ENCODE results near the gene PHACTR3.

Gene PHACTR3

DNA sequence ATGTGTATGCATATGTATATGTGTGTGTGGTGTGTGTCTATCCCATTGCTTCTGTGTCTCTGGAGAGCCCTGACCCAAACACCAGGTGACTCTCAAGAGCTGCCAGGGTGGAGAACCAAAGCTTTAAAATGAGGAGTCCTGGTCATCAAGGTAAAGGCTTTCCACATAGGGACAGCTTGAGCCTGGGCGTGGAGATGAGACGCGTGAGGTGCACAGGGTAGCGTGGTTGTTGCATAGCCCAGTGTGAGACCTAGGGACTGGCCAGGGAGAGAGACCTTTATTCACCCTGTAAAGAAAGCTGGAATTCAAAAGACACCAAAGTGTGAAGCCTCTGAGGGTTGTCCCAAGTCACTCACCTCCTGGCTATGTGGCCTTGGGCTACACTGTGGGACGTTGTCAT, 180.0 kb downstream of the PHACTR3 start:
- no peak for DNase-seq

GRCh38 chr20:59784791-59785668, 180.7 kb downstream of the PHACTR3 start:
- DNase-seq, result no peak

- no peak for DNase-seq
Observed at GRCh38 chr20:59785669-59785959, 181.3 kb downstream of the PHACTR3 start.

GRCh38 chr20:59785986-59786795, 181.9 kb downstream of the PHACTR3 start:
- DNase-seq, result no peak

- DNase-seq, result no peak
Observed at GRCh38 chr20:59786801-59787537, 182.6 kb downstream of the PHACTR3 start.

DNA sequence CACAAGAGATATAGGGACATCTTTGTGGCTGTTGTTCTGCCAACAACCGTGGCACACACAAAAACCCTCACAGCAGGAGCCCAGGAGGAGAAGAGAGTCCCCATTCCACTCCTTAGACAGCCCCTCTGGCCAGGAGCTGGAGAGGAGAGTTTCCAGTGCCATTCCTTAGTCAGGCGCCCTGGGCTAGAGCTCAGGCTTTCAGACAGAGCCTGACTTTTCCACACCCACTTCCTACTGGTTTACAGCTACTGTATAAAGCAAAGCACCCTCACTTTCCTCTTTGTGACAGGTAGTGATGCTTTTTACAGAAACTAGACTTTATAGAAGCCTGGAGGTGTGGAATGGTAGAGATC, 183.2 kb downstream of the PHACTR3 start:
- no peak for DNase-seq

GRCh38 chr20:59788196-59788735, 183.9 kb downstream of the PHACTR3 start:
- no peak for DNase-seq

GRCh38 chr20:59788811-59789397, 184.6 kb downstream of the PHACTR3 start:
- DNase-seq, result no peak

- DNase-seq, result no peak
Observed at GRCh38 chr20:59789686-59790085, 185.3 kb downstream of the PHACTR3 start.

GRCh38 chr20:59790346-59790745, 186.0 kb downstream of the PHACTR3 start:
- no peak for DNase-seq

DNA sequence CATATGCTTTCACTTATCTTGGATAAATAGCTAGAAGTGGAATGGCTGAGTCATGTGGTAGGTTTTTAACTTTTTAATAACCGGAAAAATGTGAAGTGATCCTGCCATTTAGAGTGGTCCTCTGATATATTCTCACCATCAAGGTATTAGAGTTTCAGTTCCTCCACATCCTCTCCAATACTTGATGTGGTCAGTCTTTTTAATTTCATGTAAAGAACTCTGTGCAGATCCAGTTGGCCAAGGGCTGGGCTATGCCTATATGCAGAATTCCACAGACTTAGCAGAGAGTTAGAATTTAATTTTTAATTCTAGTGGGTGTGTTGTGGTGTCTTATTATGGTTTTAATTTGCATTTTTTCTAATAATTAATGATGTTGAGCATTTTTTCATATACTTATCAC, 188.0 kb downstream of the PHACTR3 start:
- no peak for DNase-seq

DNA sequence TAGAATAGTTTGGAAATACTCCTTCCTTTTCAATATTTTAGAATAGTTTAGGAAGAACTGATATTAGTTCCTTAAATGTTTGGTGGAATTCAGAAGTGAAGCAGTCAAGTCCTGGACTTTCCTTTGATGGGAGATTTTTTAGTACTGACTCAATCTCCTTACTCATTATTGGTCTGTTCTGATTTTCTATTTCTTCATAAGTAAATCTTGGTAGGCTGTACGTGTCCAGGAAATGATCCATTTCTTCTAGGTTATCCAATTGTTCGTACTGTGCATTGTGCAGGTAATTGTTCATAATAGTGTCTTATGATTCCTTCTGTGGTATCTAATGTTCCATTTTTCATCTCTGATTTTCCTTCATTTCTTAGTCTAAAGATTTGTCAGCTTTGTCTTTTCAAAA, 190.2 kb downstream of the PHACTR3 start:
- DNase-seq, result no peak

DNA sequence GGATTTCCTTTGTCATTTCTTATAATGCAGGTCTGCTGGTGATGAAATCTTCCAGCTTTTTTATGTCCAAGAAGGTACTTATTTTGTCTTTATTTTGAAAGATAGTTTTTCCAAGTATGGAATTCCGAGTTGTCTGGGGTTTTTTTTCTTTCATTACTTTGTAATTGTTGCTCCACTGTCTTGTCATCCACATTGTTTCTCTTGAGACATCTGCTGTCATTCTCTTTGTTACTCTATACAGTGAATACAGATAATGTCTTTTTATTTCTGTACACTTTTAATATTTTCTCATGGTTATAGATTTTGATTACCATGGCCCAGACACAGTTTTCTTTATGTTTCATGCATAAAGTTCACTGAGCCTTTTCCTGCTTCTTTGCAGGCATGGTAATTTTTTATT, 196.0 kb downstream of the PHACTR3 start:
- DNase-seq, result no peak

DNA sequence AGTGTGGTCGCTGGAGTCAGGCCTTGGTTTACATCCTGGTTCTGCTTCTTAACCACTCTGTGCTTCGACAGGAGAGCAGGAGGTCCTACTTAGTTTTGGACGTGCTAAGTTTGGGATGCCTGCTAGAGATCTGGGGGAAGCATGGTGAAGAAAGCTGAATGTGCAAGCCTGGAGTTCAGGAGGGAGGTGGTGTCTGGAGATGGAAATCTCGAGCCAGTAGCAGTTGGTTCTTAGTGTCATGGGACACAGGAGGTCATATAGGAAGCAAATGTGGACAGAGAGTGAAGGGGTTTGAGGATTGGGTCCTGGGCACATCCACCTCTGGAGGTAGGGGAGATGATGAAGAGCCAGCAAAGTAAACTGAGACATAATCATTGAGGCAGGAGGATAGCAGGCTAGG, 197.7 kb downstream of the PHACTR3 start:
- no peak for DNase-seq

DNA sequence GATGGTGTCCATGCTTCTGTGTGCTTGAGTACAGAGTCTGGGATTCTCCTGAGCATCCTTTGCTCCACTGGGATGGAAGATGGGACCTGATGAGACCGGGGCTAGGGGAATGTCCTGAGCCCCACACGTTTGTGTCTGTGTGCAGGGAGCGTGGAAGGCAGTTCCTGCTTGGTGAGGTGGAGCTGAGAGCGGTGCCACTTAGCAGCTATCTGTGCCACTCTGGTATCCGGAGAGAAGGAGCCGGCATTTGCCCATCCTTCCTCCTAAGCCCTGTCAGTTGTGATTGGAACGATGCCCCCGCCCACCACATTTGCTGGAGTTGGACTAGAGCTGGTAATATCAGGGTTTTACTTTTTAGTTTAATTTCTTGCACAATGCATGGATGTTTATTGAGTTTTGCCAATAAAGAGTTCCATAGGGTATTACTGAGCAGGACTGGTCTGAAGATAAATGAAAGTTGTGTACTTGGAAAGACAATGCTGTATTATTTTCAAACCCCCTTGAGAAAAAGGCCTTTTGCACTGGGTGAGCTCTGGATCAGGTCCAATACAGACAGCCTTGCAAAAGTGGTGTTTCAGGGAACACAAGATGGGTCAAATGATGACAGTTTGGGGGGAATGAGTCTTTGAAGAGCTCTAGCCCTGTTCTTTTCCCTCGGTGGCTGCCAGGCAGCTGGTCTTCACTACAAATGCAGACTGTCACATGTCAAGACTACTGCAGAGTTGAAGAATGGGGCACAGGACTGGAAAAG, 198.3 kb downstream of the PHACTR3 start:
- DNase-seq, result no peak

- DNase-seq, result no peak
Observed at GRCh38 chr20:59804347-59804746, 200.0 kb downstream of the PHACTR3 start.

- no peak for DNase-seq
Observed at GRCh38 chr20:59804871-59805665, 200.7 kb downstream of the PHACTR3 start.

DNA sequence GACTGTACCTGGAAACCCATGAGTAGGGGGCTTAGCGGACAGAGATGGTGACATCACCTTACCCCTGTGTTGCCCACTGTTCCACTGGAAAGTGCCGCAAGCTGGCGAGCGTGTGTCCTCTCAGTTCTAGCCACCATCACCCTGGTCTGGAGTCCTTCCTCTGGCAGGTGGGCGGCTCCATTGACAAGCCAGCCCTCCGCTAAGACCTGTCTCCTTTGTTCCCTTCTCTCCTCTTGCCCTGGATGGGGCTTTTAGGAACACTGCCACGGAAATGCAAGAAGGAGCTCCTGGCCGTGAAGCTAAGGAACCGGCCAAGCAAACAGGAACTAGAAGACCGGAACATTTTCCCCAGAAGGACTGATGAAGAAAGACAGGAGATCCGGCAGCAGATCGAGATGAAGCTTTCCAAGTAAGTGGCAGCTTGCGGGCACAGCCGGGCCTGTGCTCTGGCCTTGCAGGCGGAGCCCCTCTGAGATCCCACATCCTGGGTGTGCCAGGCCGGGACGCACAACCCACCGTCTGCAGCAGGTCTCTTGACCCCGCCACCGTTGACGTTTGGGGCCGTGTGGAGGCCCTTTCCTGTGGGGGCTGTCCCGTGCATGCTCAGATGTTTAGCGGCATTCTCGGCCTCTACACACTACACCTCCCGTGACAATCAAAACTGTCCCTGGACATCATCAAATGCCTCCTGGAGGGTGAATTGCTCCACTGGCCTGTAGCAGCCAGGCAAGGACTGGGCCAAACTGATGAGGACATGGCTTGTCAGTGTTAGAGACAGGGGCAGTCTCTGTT, 201.6 kb downstream of the PHACTR3 start:
- no peak for DNase-seq

GRCh38 chr20:59806578-59806975, 202.2 kb downstream of the PHACTR3 start:
- DNase-seq, result no peak

GRCh38 chr20:59807909-59808728, 203.8 kb downstream of the PHACTR3 start:
- DNase-seq, result no peak

Measured in NCI-H1436 treated with DMSO at 0.1 percent for 48 hours (cell line).